A549 (cell line): Measurements from ENCODE around the gene SARS2. TPM values are rescaled to one million over a fixed set of nuclear protein-coding genes. Genes with fewer than 3 reads are reported as not detected.
A peak's percentile ranks its signal among the peaks of the same experiment; 100 is the strongest.

Experiments used
- ATAC-seq, 2 experiments: fragments of 200-7000 bp in 1 of 2; fragments of >200 bp in 1 of 2; cut with Nextera tagmentation in 1 of 2; cut with Tn5 transposase in 1 of 2; 3 replicates each; pipeline versions ENCODE4 v1.8.0 to v1.9.1; 2018 to 2020; ENCODE audit warnings: mild to moderate bottlenecking in 1 of 2, moderate library complexity in 1 of 2
- CTCF ChIA-PET: fragments of 300-600 bp; sonication (Branson Sonifier 250); formaldehyde crosslinking; extraction: SDS; loops from one replicate; lab custom pipeline; 2021; ENCODE audit warnings: antibody characterized with exemption, inconsistent platforms; lab: Yijun Ruan, JAX
- POLR2A ChIA-PET: fragments of 350-600 bp; formaldehyde crosslinking; extraction: SDS; loops from one replicate; lab custom pipeline; 2021; ENCODE audit warnings: antibody characterized with exemption, inconsistent platforms; lab: Yijun Ruan, JAX
- DNase-seq, 2 experiments: peaks; one replicate each; pipeline versions ENCODE4 v3.0.0 to v3.0.0-alpha.2; 2011 to 2016; ENCODE audit warnings: low read depth in 1 of 2, low spot score in 1 of 2
- FAIRE-seq: peaks from 2 replicates; lab custom pipeline; 2011; peaks lifted over from hg19 to GRCh38; lab: Jason Lieb, UNC
- H3K27ac ChIP-seq, 2 experiments: fragments of >200 bp; sonication (Bioruptor Twin); formaldehyde crosslinking; 3 replicates each; pipeline ENCODE4 v1.5.1; 2016 to 2017
- H3K4me1 ChIP-seq: fragments of >200 bp; sonication (Bioruptor Twin); formaldehyde crosslinking; 3 replicates; pipeline ENCODE4 v1.6.1; 2016
- H3K4me2 ChIP-seq: fragments of >200 bp; sonication (Bioruptor Twin); formaldehyde crosslinking; 3 replicates; pipeline ENCODE4 v1.6.1; 2016
- H3K4me3 ChIP-seq: fragments of >200 bp; sonication (Bioruptor Twin); formaldehyde crosslinking; 3 replicates; pipeline ENCODE4 v1.5.1; 2016
- H3K9me3 ChIP-seq: fragments of >200 bp; sonication (Bioruptor Twin); formaldehyde crosslinking; 3 replicates; pipeline ENCODE4 v1.6.1; 2016
- CBX2 ChIP-seq: fragments of 200-600 bp; sonication (generic); IDR thresholded peaks from 2 replicates; pipeline ENCODE4 v1.6.1; 2016; ENCODE audit warnings: low read depth, mild to moderate bottlenecking, borderline replicate concordance
- CBX8 ChIP-seq: fragments of 200-600 bp; sonication (generic); IDR thresholded peaks from 2 replicates; pipeline ENCODE4 v1.6.1; 2016
- CEBPB ChIP-seq, 2 experiments: fragments of >200 bp in 1 of 2; sonication (Bioruptor Twin) in 1 of 2; formaldehyde crosslinking in 1 of 2; IDR thresholded peaks; 2 replicates each; pipeline ENCODE4 v1.6.1; 2012 to 2016
- CHD2 ChIP-seq: fragments of 150-350 bp; IDR thresholded peaks from 2 replicates; pipeline ENCODE4 v1.6.1; 2014; ENCODE audit warnings: low read length; ENCODE audit not compliant: partially characterized antibody
- EP300 ChIP-seq, 2 experiments: fragments of >200 bp; sonication (Bioruptor Twin); formaldehyde crosslinking; IDR thresholded peaks; 2 replicates in 1 of 2; 3 replicates in 1 of 2; pipeline ENCODE4 v1.6.1; 2016 to 2017
- FOSB ChIP-seq: fragments of 250-450 bp; sonication (Bioruptor Pico); IDR thresholded peaks from 2 replicates; pipeline ENCODE4 v1.5.0; 2020; ENCODE audit warnings: mild to moderate bottlenecking, moderate library complexity
- HEYL ChIP-seq: fragments of 250-450 bp; sonication (Bioruptor Pico); IDR thresholded peaks from 2 replicates; pipeline ENCODE4 v1.8.0; 2021; ENCODE audit warnings: mild to moderate bottlenecking, moderate library complexity
- HOXB5 ChIP-seq: fragments of 250-450 bp; sonication (Bioruptor Pico); IDR thresholded peaks from 2 replicates; pipeline ENCODE4 v1.5.0; 2020; ENCODE audit warnings: mild to moderate bottlenecking, moderate library complexity
- JUN ChIP-seq, 2 experiments: fragments of >200 bp; sonication (Bioruptor Twin); formaldehyde crosslinking; IDR thresholded peaks; 2 replicates in 1 of 2; 3 replicates in 1 of 2; pipeline ENCODE4 v1.6.1; 2016 to 2017
- KDM1A ChIP-seq: fragments of 200-600 bp; sonication (generic); IDR thresholded peaks from 2 replicates; pipeline ENCODE4 v1.6.1; 2016; ENCODE audit warnings: low read depth, mild to moderate bottlenecking
- KDM5A ChIP-seq: fragments of 200-600 bp; sonication (generic); IDR thresholded peaks from 2 replicates; pipeline ENCODE4 v1.6.1; 2016; ENCODE audit warnings: antibody characterized with exemption, mild to moderate bottlenecking
- MAFK ChIP-seq: fragments of 450-650 bp; IDR thresholded peaks from 2 replicates; pipeline ENCODE4 v1.6.1; 2014; ENCODE audit not compliant: partially characterized antibody
- MYC ChIP-seq: IDR thresholded peaks from 2 replicates; pipeline ENCODE4 v1.6.1; 2012; ENCODE audit warnings: mild to moderate bottlenecking, inconsistent platforms, low read length, improper control_type of control experiment, borderline replicate concordance
- NFE2L2 ChIP-seq: fragments of 150-350 bp; conservative IDR thresholded peaks from 2 replicates; pipeline ENCODE4 v1.6.1; 2014; ENCODE audit warnings: low read length
- NPAS2 ChIP-seq: fragments of 250-450 bp; sonication (Bioruptor Pico); IDR thresholded peaks from 2 replicates; pipeline ENCODE4 v1.8.0; 2022; ENCODE audit warnings: mild to moderate bottlenecking, moderate library complexity, borderline replicate concordance
- NR3C1 ChIP-seq: fragments of >200 bp; sonication (Bioruptor Twin); formaldehyde crosslinking; IDR thresholded peaks from 3 replicates; pipeline ENCODE4 v1.6.1; 2017
- PHF8 ChIP-seq: fragments of 200-600 bp; sonication (generic); IDR thresholded peaks from 2 replicates; pipeline ENCODE4 v1.6.1; 2016; ENCODE audit warnings: low read depth, mild to moderate bottlenecking, antibody characterized with exemption, moderate library complexity, borderline replicate concordance
- RARB ChIP-seq: fragments of 250-450 bp; sonication (Bioruptor Pico); IDR thresholded peaks from 2 replicates; pipeline ENCODE4 v1.8.0; 2021; ENCODE audit warnings: mild to moderate bottlenecking, moderate library complexity
- ZSCAN20 ChIP-seq: fragments of 250-450 bp; sonication (Bioruptor Pico); IDR thresholded peaks from 2 replicates; pipeline ENCODE4 v1.8.0; 2022; ENCODE audit warnings: mild to moderate bottlenecking, moderate library complexity
- WGBS: methylation state at CpG from one replicate; pipeline ENCODE4 v1.1.6; 2017; ENCODE audit errors: missing lambda C conversion rate; 5-methylcytosine and 5-hydroxymethylcytosine counted together
- polyA plus RNA-seq, 4 experiments: library from polyadenylated mRNA; depleted of rRNA in 3 of 4; stranded (reverse); fragments of >200 nt; fragmentation: RNase III in 1 of 4; extraction: RNeasy Plus Mini Kit Qiagen cat#74134 plus additional on column Dnase treatment in 1 of 4; gene quantifications; 2 replicates in 3 of 4; 3 replicates in 1 of 4; pipeline ENCODE4 v1.2.3, GENCODE V29; 2011 to 2017
- TF ChIP-seq, protein P1 (sequence below): fragments of >200 bp; sonication (Bioruptor Twin); formaldehyde crosslinking; IDR thresholded peaks from 3 replicates; pipeline ENCODE4 v1.5.1; 2016
- TF ChIP-seq, protein P2 (sequence below): fragments of 450-650 bp; IDR thresholded peaks from 2 replicates; pipeline ENCODE4 v1.6.1; 2014; ENCODE audit warnings: antibody characterized with exemption
- TF ChIP-seq, protein P3 (sequence below): IDR thresholded peaks from 2 replicates; pipeline ENCODE4 v1.6.1; 2012
- TF ChIP-seq, protein P4 (sequence below): IDR thresholded peaks from 2 replicates; pipeline ENCODE4 v1.6.1; 2012; ENCODE audit warnings: low read depth, borderline replicate concordance
- TF ChIP-seq, protein P5 (sequence below): fragments of 250-450 bp; sonication (Bioruptor Pico); IDR thresholded peaks from 2 replicates; pipeline ENCODE4 v1.5.0; 2021; ENCODE audit warnings: mild to moderate bottlenecking, moderate library complexity, borderline replicate concordance

The SARS2 gene
- polyA plus RNA-seq, 2 of the 4 experiments (the other 2 are of a cell fraction): 46.1 to 93.4 TPM

DNA sequence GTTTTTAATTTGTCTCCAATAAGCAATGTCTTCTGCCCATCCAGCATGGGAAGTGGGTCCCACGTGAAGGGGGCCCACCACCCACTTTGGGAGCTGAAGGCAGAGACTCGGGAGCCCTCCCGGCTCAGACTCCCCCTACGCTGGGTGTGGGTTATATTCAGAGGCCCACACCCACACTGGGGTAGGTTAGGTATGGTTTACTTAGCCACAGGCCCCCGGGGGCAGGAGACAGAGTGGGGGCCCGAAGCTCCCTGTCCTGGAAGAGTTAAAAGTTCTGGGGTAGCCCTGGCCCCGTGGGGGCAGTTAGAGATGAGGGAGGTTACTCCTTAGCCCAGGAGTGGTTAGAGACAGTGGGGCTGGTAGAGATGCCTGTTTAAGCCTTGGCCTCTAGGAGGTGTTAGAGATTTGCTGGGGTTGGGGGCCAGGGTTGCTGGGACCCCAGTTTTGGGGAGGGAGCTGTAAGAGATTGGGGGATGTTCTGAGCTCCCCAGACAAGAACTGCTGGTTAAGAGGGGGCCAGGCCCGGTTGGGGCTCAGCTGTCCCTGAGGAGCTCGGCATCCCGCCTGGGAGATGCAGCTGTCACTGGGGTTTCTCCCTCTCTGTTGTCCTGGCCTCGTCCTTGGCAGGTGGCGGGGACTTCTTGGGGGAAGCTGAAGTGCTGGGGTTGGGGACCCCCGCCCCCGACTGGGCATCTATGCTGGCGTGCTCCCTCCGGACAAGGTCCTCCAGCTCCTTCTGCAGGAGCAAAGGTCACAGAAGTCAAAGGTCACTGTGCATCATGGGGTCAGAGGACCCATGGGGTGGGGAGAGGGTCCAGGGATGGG, 51.8 kb downstream of the SARS2 start:
- no peak overlapping the region for H3K4me2 ChIP-seq
- no peak overlapping the region for H3K4me3 ChIP-seq
- no peak for DNase-seq
- WGBS: 78% methylated on average over 16 of the region's 16 CpGs
- peak; percentile 28 to 44; a peak in 2 of 6 replicates for ATAC-seq
- CTCF ChIA-PET: interaction anchor here (0.5 to 31.8 kb wide), 16 partner anchors 3 to 1382 kb away, joined by 3 to 652 read pairs (median 4); partner anchors contain the start of genes FAM98C, MRPS12, NFKBIB and RINL
- TF ChIP-seq NFE2L2: no peak
- no peak for TF ChIP-seq FOSB
- no peak for TF ChIP-seq ZSCAN20 (CRISPR knock-in tag)
- TF ChIP-seq PHF8: no peak
- TF ChIP-seq NPAS2 (CRISPR knock-in tag): no peak
- TF ChIP-seq MAFK: no peak
- no peak for TF ChIP-seq CBX8
- TF ChIP-seq, protein P1, sequence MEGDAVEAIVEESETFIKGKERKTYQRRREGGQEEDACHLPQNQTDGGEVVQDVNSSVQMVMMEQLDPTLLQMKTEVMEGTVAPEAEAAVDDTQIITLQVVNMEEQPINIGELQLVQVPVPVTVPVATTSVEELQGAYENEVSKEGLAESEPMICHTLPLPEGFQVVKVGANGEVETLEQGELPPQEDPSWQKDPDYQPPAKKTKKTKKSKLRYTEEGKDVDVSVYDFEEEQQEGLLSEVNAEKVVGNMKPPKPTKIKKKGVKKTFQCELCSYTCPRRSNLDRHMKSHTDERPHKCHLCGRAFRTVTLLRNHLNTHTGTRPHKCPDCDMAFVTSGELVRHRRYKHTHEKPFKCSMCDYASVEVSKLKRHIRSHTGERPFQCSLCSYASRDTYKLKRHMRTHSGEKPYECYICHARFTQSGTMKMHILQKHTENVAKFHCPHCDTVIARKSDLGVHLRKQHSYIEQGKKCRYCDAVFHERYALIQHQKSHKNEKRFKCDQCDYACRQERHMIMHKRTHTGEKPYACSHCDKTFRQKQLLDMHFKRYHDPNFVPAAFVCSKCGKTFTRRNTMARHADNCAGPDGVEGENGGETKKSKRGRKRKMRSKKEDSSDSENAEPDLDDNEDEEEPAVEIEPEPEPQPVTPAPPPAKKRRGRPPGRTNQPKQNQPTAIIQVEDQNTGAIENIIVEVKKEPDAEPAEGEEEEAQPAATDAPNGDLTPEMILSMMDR: no peak
- TF ChIP-seq HOXB5 (CRISPR knock-in tag): no peak
- TF ChIP-seq EP300 (IDR thresholded peaks at IDR 0.05): no peak
- no peak for TF ChIP-seq CHD2
- no peak for TF ChIP-seq NR3C1
- TF ChIP-seq MYC: no peak
- no peak for TF ChIP-seq KDM1A
- no peak for TF ChIP-seq JUN (IDR thresholded peaks at IDR 0.05)
- TF ChIP-seq KDM5A: no peak
- TF ChIP-seq RARB (CRISPR knock-in tag): no peak
- POLR2A ChIA-PET: no interaction called here
- no peak for FAIRE-seq
- H3K27ac ChIP-seq: peak overlapping the region in 1 of 2 experiments; percentile 63; a peak in 3 of 6 replicates
- H3K4me1 ChIP-seq: peaks cover 4% of the 10 kb centered on the region; the same call in 2 of the 3 replicates
- H3K9me3 ChIP-seq: no peaks in the 10 kb centered on the region

DNA sequence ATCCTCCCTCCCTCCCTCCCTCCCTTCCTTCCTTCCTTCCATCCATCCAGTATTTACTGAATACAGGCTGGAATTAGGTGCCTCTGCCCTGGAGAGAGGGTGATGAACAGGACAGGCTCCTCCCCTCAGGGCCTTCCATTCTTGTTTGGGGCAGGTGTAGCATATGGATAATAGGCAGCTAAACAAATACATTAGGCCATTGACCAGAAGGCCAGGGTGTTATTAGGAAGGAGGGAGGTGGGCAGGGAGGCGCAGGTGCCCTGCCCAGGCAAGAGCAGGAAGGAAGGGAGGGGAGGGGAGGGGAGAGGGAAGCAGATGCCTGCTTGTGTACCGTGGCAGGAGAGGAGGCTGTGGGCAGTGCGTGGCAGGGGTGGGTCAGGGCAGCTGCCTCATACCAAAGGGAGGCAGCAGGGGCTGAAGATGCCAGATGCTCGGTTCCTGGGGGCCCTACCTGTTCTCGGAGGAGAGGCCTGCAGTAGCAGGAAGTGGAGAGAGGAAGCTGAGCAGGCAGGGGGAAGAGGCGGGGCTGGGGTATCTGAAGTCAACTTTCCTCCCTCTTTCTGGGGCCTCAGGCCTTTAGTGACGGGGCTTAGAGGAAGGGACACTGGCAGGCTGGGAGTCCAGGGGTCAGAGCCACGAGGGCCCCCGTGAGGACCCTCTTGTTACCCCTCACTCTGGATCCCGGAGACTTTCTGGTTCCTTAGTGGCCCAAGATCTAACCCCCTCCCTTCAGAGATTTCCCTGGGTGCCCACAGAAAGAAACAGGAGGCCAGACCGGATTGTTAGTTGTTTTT, 52.6 kb downstream of the SARS2 start, which contains the start of gene RINL:
TSS of gene RINL (minus strand) at position 495 of the 794 bp plus-strand sequence. CDS start 1,533 bp downstream, outside the sequence.
- TF ChIP-seq NFE2L2: no peak
- TF ChIP-seq EP300 (IDR thresholded peaks at IDR 0.05): no peak
- TF ChIP-seq, protein P2, sequence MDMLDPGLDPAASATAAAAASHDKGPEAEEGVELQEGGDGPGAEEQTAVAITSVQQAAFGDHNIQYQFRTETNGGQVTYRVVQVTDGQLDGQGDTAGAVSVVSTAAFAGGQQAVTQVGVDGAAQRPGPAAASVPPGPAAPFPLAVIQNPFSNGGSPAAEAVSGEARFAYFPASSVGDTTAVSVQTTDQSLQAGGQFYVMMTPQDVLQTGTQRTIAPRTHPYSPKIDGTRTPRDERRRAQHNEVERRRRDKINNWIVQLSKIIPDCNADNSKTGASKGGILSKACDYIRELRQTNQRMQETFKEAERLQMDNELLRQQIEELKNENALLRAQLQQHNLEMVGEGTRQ: no peak
- TF ChIP-seq, protein P3, sequence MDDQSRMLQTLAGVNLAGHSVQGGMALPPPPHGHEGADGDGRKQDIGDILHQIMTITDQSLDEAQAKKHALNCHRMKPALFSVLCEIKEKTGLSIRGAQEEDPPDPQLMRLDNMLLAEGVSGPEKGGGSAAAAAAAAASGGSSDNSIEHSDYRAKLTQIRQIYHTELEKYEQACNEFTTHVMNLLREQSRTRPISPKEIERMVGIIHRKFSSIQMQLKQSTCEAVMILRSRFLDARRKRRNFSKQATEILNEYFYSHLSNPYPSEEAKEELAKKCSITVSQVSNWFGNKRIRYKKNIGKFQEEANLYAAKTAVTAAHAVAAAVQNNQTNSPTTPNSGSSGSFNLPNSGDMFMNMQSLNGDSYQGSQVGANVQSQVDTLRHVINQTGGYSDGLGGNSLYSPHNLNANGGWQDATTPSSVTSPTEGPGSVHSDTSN: no peak
- TF ChIP-seq CBX2: no peak
- TF ChIP-seq CEBPB (IDR thresholded peaks at IDR 0.05): no peak
- no peak for TF ChIP-seq NPAS2 (CRISPR knock-in tag)
- TF ChIP-seq PHF8: no peak
- TF ChIP-seq HEYL (CRISPR knock-in tag): no peak
- TF ChIP-seq, protein P4, sequence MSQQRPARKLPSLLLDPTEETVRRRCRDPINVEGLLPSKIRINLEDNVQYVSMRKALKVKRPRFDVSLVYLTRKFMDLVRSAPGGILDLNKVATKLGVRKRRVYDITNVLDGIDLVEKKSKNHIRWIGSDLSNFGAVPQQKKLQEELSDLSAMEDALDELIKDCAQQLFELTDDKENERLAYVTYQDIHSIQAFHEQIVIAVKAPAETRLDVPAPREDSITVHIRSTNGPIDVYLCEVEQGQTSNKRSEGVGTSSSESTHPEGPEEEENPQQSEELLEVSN: no peak
- TF ChIP-seq, protein P5, sequence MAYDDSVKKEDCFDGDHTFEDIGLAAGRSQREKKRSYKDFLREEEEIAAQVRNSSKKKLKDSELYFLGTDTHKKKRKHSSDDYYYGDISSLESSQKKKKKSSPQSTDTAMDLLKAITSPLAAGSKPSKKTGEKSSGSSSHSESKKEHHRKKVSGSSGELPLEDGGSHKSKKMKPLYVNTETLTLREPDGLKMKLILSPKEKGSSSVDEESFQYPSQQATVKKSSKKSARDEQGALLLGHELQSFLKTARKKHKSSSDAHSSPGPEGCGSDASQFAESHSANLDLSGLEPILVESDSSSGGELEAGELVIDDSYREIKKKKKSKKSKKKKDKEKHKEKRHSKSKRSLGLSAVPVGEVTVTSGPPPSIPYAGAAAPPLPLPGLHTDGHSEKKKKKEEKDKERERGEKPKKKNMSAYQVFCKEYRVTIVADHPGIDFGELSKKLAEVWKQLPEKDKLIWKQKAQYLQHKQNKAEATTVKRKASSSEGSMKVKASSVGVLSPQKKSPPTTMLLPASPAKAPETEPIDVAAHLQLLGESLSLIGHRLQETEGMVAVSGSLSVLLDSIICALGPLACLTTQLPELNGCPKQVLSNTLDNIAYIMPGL (CRISPR knock-in tag): no peak
- no peak for TF ChIP-seq MYC
- H3K27ac ChIP-seq: peak within 1 kb of the TSS; percentile 28 to 63
- ChIA-PET CTCF (interaction anchor here (0.5 to 31.8 kb wide), 17 partner anchors 4 to 1383 kb away, joined by 3 to 652 read pairs (median 4); partner anchors contain the start of genes FAM98C, MRPS12, RINL and SARS2), POLR2A (no interaction called here)
- ATAC-seq (peak; percentile 17 to 20; a peak in 4 of 6 replicates), FAIRE-seq (no peak), DNase-seq (no peak)
- no peak within 1 kb of the TSS for H3K4me3 ChIP-seq
- WGBS: 61% methylated on average over 11 of the region's 11 CpGs
- no peak within 1 kb of the TSS for H3K4me2 ChIP-seq
- no peaks in the 10 kb centered on the region for H3K9me3 ChIP-seq
- peaks cover 4% of the 10 kb centered on the region; the same call in 2 of the 3 replicates for H3K4me1 ChIP-seq
